ENCODE measurements around the gene RSL1D1.
"Not testable (repeated sequence)": the region's sequence is repeated elsewhere in the genome, so short reads cannot be mapped to it uniquely, and the experiment has no call there.

The RSL1D1 gene

GRCh38 chr16:11844499-11844898 lies 6.8 kb downstream of the RSL1D1 start:
- no peak for DNase-seq (ENCODE audit: extremely low read depth in 1 of 2, low read depth in 1 of 2)

- DNase-seq (ENCODE audit: extremely low read depth in 1 of 2, low read depth in 1 of 2), result no peak
These were observed 7.5 kb downstream of the RSL1D1 start for GRCh38 chr16:11843861-11844260.

DNA sequence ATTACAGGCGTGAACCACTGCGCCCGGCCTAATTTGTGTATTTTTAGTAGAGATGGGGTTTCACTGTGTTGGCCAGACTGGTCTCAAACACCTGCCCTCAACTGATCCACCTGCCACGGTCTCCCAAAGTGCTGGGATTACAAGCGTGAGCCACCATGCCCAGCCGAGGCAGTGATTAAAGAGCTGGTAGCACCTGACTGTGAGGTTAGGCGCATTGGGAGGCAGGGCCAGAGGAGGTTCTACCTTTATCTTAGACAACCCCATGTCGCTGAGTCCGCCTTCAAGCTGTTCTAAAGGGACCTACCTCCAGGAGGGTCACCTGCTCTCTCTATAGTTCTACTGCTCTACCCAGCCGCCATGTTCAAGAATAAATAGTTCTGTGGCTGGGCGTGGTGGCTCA lies 8.1 kb downstream of the RSL1D1 start:
- no peak for DNase-seq (ENCODE audit: extremely low read depth in 1 of 2, low read depth in 1 of 2)

GRCh38 chr16:11841026-11841425 lies 10.3 kb downstream of the RSL1D1 start:
- DNase-seq (ENCODE audit: extremely low read depth in 1 of 2, low read depth in 1 of 2), result no peak

DNA sequence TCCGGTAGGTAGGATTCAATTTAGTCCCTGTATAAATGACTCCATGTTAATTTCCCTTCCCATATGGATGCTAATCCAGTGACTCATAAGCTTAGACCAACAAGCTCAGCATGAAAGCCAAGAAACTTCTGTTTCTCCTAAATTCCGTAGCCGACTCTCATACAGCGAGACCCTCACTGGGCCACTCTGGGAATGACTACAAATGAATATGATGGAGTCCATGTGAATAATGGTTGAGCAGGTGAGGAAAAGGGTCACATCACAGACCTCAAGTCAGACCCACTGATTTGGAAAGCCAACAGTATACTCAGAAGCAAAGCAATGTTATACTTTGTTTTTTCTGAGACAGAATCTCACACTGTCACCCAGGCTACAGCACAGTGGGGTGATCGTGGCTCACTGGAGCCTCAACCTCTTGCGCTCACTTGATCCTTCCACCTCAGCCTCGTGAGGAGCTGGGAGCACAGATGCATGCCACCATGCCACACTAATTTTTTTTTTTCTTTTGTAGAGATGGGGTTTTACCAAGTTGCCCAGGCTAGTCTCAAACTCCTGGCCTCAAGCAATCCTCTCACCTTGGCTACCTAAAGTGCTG lies 14.6 kb downstream of the RSL1D1 start:
- no peak for DNase-seq (ENCODE audit: extremely low read depth in 1 of 2, low read depth in 1 of 2)

GRCh38 chr16:11835891-11836649 lies 15.3 kb downstream of the RSL1D1 start:
- no peak for DNase-seq (ENCODE audit: extremely low read depth in 1 of 2, low read depth in 1 of 2)

DNA sequence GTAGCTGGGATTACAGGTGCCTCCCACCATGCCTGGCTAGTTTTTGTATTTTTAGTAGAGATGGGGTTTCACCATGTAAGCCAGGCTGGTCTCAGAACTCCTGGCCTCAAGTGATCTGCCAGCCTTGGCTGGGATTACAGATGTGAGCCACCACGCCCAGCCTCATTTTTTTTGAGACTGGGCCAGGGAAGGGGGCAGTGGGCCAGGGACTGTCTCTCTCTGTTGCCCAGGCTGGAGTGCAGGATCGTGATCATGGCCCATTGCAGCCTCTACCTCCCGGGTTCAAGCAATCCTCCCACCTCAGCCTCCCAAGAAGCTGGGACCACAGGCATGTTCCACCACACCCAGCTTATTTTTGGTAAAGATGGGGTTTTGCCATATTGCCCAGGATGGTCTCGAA lies 16.0 kb downstream of the RSL1D1 start:
- DNase-seq (ENCODE audit: extremely low read depth in 1 of 2, low read depth in 1 of 2), result no peak

DNA sequence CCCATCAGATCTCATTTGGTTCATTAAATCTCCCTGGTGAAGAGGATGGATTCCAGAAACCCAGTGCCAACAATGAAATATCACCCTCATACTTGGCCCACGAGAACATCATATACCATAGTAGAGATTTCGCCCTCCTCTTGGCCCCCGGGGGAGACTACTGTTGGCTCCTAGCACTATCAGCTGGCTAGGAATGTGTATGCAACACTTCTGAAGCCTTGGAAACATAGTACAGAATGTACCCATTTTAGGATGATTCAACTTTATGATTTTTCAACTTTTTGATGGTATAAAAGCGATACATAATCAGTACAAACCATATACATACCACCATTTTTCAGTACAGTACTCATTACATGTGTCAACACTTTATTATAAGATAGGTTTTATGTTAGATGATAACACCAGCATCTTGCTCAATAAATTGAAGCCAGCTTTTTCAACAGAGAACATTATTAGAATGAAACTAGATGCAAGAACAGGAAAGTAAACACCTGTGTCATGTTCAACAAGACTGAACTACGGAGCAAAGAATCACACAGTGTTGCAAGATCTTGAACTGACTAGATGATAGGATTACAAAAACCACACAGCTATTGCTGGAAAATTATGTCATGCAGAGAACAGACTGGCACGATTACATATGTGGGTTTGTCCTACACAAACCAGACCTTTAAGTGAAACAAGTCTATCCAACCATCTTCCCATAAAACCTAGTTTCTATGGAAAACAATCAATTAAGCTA lies 17.2 kb downstream of the RSL1D1 start:
- no peak for DNase-seq (ENCODE audit: extremely low read depth in 1 of 2, low read depth in 1 of 2)

DNA sequence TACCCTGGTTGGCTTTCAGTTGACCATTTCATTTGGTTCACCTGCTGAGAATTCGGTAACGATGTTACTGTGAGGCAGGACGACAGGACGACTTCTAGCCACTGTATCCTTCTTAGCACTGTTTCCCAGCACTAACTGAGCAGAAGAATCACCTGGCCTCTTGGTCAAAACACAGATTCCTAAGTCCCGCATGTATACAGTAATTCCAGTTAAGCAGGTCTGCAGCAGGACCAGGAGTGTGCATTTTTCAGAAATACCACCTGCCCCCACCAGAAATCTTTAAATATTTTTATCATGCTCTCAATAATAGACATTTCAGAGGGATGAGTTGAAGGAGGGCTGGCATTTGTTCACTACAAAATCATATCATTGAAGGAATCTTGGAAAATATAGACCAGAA lies 22.6 kb downstream of the RSL1D1 start:
- no peak for DNase-seq (ENCODE audit: extremely low read depth in 1 of 2, low read depth in 1 of 2)

- DNase-seq (ENCODE audit: extremely low read depth in 1 of 2, low read depth in 1 of 2), result not testable (repeated sequence)
These were observed 25.7 kb downstream of the RSL1D1 start for GRCh38 chr16:11825520-11826165.

DNA sequence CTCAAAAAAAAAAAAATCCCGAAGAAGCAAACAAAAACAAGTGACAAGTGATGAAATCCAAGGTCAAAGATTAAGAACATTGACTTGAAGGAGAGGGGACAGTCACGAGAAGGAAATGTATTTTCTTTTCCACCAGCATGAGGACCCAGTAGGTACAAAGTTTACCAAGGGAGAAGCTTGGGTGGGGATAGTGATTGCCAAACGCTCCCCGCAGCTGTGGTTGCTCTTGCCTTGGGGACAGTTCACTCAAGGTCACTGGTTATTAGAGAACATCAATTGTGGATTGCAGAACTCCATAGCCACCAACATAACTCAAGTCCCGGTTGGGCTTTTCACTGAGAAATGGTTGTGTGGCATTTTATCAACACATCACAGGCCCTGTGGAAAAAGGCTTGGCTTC lies 27.0 kb downstream of the RSL1D1 start:
- DNase-seq (ENCODE audit: extremely low read depth in 1 of 2, low read depth in 1 of 2), result no peak

- not testable (repeated sequence) for DNase-seq (ENCODE audit: extremely low read depth in 1 of 2, low read depth in 1 of 2)
These were observed 27.7 kb downstream of the RSL1D1 start for GRCh38 chr16:11823645-11824044.

DNA sequence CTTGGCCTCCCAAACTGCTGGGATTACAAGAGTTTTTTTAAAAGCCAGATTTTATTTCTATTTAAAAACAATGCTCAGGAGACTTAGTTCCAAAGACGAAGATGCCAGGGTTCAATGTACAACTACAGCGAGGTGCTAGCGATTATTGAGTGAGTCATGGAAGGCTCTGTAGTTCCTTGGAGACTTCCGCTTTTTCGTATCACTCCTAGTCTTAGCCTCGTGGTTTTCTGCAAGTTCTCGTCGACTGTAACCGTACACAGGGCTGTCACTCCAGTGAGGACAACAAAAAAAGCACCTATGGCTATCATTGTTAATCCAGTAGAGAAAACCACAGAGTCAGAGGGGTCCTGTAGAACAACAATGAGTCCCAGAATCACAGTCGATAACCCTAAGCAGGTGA lies 31.5 kb downstream of the RSL1D1 start:
- no peak for DNase-seq (ENCODE audit: extremely low read depth in 1 of 2, low read depth in 1 of 2)

DNA sequence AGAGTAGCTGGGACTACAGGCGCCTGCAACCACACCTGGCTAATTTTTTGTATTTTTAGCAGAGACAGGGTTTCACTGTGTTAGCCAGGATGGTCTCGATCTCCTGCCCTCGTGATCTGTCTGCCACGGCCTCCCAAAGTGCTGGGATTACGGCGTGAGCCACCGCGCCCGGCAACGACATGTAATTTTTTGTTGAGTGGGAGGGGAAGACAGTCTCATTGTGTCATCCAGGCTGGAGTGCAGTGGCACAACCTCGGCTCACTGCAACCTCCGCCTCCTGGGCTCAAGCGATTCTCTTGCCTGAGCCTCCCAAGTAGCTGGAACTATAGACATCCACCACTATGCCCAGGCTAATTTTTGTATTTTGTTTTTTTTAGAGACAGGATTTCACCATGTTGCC lies 32.4 kb downstream of the RSL1D1 start:
- DNase-seq (ENCODE audit: extremely low read depth in 1 of 2, low read depth in 1 of 2), result not testable (repeated sequence)

GRCh38 chr16:11816123-11816522 lies 35.2 kb downstream of the RSL1D1 start:
- DNase-seq (ENCODE audit: extremely low read depth in 1 of 2, low read depth in 1 of 2), result no peak

DNA sequence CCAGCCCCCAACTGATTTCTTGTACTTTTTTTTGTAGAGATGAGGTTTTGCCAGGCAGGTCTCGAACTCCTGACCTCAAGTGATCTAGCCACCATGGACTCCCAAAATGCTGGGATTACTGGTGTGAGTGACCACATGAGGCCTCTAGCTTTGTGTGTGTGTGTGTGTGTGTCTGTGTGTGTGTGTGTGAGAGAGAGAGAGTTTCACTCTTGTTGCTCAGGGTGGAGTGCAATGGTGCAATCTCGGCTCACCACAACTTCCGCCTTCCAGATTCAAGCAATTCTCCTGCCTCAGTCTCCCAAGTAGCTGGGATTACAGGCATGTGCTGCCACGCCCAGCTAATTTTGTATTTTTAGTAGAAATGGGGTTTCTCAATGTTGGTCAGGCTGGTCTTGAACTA lies 36.5 kb downstream of the RSL1D1 start:
- not testable (repeated sequence) for DNase-seq (ENCODE audit: extremely low read depth in 1 of 2, low read depth in 1 of 2)

GRCh38 chr16:11806721-11807120 lies 44.6 kb downstream of the RSL1D1 start:
- no peak for DNase-seq (ENCODE audit: extremely low read depth in 1 of 2, low read depth in 1 of 2)

GRCh38 chr16:11805556-11805955 lies 45.8 kb downstream of the RSL1D1 start:
- DNase-seq (ENCODE audit: extremely low read depth in 1 of 2, low read depth in 1 of 2), result no peak

- no peak for DNase-seq (ENCODE audit: extremely low read depth in 1 of 2, low read depth in 1 of 2)
These were observed 49.8 kb downstream of the RSL1D1 start for GRCh38 chr16:11801481-11802021.

- DNase-seq (ENCODE audit: extremely low read depth in 1 of 2, low read depth in 1 of 2), result no peak
These were observed 51.0 kb downstream of the RSL1D1 start for GRCh38 chr16:11800382-11800718.

Data from stimulated activated CD8-positive, alpha-beta memory T cell treated with anti-CD3 and anti-CD28 coated beads, Interleukin-7, amount 100 ng/mL, for 48 hours (primary cell).